GM23338 (cell line): ENCODE measurements around the gene CNTNAP2.

Experiments
- CREB1 ChIP-seq: fragments of 250-450 bp; sonication (Bioruptor Pico); IDR thresholded peaks from 2 replicates; pipeline ENCODE4 v1.5.0; 2020; ENCODE audit warnings: low read depth, mild to moderate bottlenecking, moderate library complexity
- CTCF ChIP-seq, 2 experiments: fragments of 200-600 bp in 1 of 2; sonication (generic) in 1 of 2; conservative IDR thresholded peaks; 2 replicates each; pipeline versions ENCODE4 v1.5.1 to v1.6.1; 2016 to 2017; ENCODE audit warnings: antibody characterized with exemption in 2 of 2, low read depth in 2 of 2, mild to moderate bottlenecking in 2 of 2, moderate library complexity in 1 of 2

- no peak for TF ChIP-seq CTCF (conservative IDR thresholded peaks at IDR 0.05; ENCODE audit: low read depth in 2 of 2)
- TF ChIP-seq CREB1 = no peak
These were observed 438.0 kb downstream of the CNTNAP2 start for GRCh38 chr7:146554556-146554955.
